B cell (primary cell): ENCODE measurements around the gene JKAMP.

ENCODE experiments used
- CTCF ChIP-seq: fragments of 200-600 bp; IDR thresholded peaks from one replicate; pipeline ENCODE4 v1.8.0; 2022; ENCODE audit warnings: antibody characterized with exemption, mild to moderate bottlenecking
- EZH2 ChIP-seq: IDR thresholded peaks from 2 replicates; pipeline ENCODE4 v1.6.1; 2012; ENCODE audit warnings: borderline replicate concordance, low read depth, mild to moderate bottlenecking, moderate library complexity, low read length; ENCODE audit not compliant: insufficient read depth, poor library complexity, severe bottlenecking

- TF ChIP-seq CTCF (no peak), EZH2 (no peak)
Measured at GRCh38 chr14:59480166-59480565, 4.2 kb upstream of the JKAMP start.
